Measurements from ENCODE around the gene OR2Z1.
A peak's percentile ranks its signal among the peaks of the same experiment; 100 is the strongest.

Gene OR2Z1

DNA sequence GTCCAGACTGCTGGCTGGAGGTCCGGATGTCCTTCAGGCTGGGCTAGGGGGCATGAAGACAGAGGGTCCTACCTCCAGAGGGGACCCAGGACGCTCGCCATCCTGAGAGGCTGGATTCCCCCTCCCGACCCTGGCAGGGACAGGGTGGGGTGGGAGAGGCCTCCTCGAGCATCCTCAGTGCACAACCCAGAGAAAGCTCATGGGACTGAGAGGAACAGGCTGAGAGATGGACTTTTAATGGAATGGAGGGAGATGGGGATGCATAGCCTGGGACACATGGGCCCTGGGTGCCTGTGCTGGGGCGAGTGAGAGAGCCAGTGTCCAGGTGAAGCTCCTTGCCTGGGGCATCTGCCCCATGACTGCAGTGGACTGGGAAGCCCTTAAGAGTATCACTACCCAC, 25.9 kb upstream of the OR2Z1 start:
- DNase-seq: no peak
- Histone ChIP-seq H3K9me3 (ENCODE audit: control extremely low read depth in 1 of 5, control insufficient read depth in 4 of 5, insufficient read depth in 2 of 5, low read depth in 1 of 5, low read length in 4 of 5) (no peaks in the 10 kb centered on the region), H3K36me3 (ENCODE audit: control insufficient read depth in 4 of 4, insufficient read depth in 4 of 4, low read length in 3 of 4) (no peaks in the 10 kb centered on the region), H3K27me3 (replicated peaks in 2 of 5; ENCODE audit: control insufficient read depth in 4 of 5, insufficient read depth in 5 of 5, low read length in 4 of 5) (peaks cover 0 to 3% (median 0%) of the 10 kb centered on the region in 5 experiments), H3K4me1 (ENCODE audit: control extremely low read depth in 1 of 4, control insufficient read depth in 4 of 4, insufficient read depth in 4 of 4, low read length in 3 of 4) (peaks cover 0 to 9% (median 2%) of the 10 kb centered on the region in 4 experiments), H3K27ac (ENCODE audit: insufficient read depth in 1 of 2, low read depth in 1 of 2, low read length in 2 of 2, poor library complexity in 1 of 2, severe bottlenecking in 2 of 2) (no peak overlapping the region), H3K4me3 (ENCODE audit: control insufficient read depth in 1 of 7, extremely low read depth in 1 of 7, insufficient read depth in 4 of 7, low read depth in 2 of 7, low read length in 6 of 7) (no peak overlapping the region)
- WGBS (ENCODE audit: insufficient coverage): 92% methylated on average over 5 of the region's 6 CpGs
- POLR2A ChIA-PET: interaction anchor here (0.5 kb wide), 1 partner anchor 24 kb away, joined by 3 read pairs; no protein-coding TSS in a partner anchor
- CTCF ChIA-PET: interaction anchor here (1.0 to 7.6 kb wide), 7 partner anchors 10 to 79 kb away, joined by 3 to 117 read pairs (median 4); no protein-coding TSS in a partner anchor

DNA sequence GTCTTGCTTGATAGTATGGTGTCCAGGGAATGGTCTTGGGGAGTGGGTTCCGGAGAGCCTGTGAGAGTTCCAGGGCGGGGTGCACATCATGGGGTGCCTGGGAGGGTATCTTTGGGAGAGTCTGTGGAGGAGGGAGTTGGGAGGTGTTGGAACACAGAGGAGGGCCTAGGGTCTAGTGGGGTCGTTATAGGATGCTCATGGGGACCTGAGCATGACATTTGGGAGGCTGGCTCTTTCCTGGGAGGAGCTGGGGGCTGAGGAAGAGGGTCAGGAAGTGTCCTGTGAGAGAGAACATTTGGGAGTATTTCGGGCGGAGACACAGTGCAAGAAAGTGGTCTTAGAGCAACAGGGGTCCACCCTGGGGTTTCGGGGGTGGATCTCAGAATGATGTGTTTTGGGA, 25.5 kb upstream of the OR2Z1 start:
- DNase-seq: no peak
- Histone ChIP-seq H3K4me1 (ENCODE audit: control extremely low read depth in 1 of 4, control insufficient read depth in 4 of 4, insufficient read depth in 4 of 4, low read length in 3 of 4) (peaks cover 0 to 11% (median 3%) of the 10 kb centered on the region in 4 experiments), H3K27me3 (replicated peaks in 2 of 5; ENCODE audit: control insufficient read depth in 4 of 5, insufficient read depth in 5 of 5, low read length in 4 of 5) (peaks cover 0 to 3% (median 0%) of the 10 kb centered on the region in 5 experiments), H3K9me3 (ENCODE audit: control extremely low read depth in 1 of 5, control insufficient read depth in 4 of 5, insufficient read depth in 2 of 5, low read depth in 1 of 5, low read length in 4 of 5) (no peaks in the 10 kb centered on the region), H3K36me3 (ENCODE audit: control insufficient read depth in 4 of 4, insufficient read depth in 4 of 4, low read length in 3 of 4) (no peaks in the 10 kb centered on the region), H3K27ac (ENCODE audit: insufficient read depth in 1 of 2, low read depth in 1 of 2, low read length in 2 of 2, poor library complexity in 1 of 2, severe bottlenecking in 2 of 2) (no peak overlapping the region), H3K4me3 (ENCODE audit: control insufficient read depth in 1 of 7, extremely low read depth in 1 of 7, insufficient read depth in 4 of 7, low read depth in 2 of 7, low read length in 6 of 7) (no peak overlapping the region)
- ChIA-PET POLR2A (interaction anchor here (0.5 kb wide), 1 partner anchor 25 kb away, joined by 3 read pairs; no protein-coding TSS in a partner anchor), CTCF (interaction anchor here (0.6 to 7.6 kb wide), 5 partner anchors 11 to 54 kb away, joined by 3 to 117 read pairs (median 4); no protein-coding TSS in a partner anchor)
- 87% methylated on average over 6 of the region's 6 CpGs for WGBS (ENCODE audit: insufficient coverage)

DNA sequence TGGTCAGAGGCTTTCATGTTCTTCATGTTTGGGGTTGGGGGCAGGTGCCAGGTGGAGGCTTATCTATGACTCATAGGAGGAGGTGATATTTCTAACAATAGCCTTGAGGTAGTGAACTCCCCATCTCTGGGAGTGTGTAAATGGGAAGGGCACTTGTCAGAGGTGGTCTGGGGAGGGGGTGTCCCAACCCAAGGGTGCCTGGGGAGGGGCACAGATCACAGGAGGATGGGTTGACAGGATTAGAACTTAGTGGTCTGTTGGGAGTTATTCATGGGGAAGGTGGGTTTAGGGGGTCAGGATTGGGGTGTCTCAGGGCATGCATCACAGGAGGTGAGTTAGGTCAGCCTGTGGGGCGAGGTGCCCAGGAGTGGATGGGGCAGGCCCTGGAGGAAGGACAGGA, 24.4 kb upstream of the OR2Z1 start:
- Histone ChIP-seq H3K9me3 (ENCODE audit: control extremely low read depth in 1 of 5, control insufficient read depth in 4 of 5, insufficient read depth in 2 of 5, low read depth in 1 of 5, low read length in 4 of 5) (no peaks in the 10 kb centered on the region), H3K27me3 (replicated peaks in 2 of 5; ENCODE audit: control insufficient read depth in 4 of 5, insufficient read depth in 5 of 5, low read length in 4 of 5) (peaks cover 0 to 3% (median 0%) of the 10 kb centered on the region in 5 experiments), H3K36me3 (ENCODE audit: control insufficient read depth in 4 of 4, insufficient read depth in 4 of 4, low read length in 3 of 4) (no peaks in the 10 kb centered on the region), H3K27ac (ENCODE audit: insufficient read depth in 1 of 2, low read depth in 1 of 2, low read length in 2 of 2, poor library complexity in 1 of 2, severe bottlenecking in 2 of 2) (no peak overlapping the region), H3K4me3 (ENCODE audit: control insufficient read depth in 1 of 7, extremely low read depth in 1 of 7, insufficient read depth in 4 of 7, low read depth in 2 of 7, low read length in 6 of 7) (no peak overlapping the region), H3K4me1 (ENCODE audit: control extremely low read depth in 1 of 4, control insufficient read depth in 4 of 4, insufficient read depth in 4 of 4, low read length in 3 of 4) (peaks cover 0 to 20% (median 14%) of the 10 kb centered on the region in 4 experiments)
- POLR2A ChIA-PET: no interaction called here
- CTCF ChIA-PET: interaction anchor here (1.2 to 1.8 kb wide), 2 partner anchors 43 to 46 kb away, joined by 4 to 5 read pairs; no protein-coding TSS in a partner anchor
- WGBS (ENCODE audit: insufficient coverage): 100% methylated on average over 1 of the region's 1 CpG
- DNase-seq: no peak

DNA sequence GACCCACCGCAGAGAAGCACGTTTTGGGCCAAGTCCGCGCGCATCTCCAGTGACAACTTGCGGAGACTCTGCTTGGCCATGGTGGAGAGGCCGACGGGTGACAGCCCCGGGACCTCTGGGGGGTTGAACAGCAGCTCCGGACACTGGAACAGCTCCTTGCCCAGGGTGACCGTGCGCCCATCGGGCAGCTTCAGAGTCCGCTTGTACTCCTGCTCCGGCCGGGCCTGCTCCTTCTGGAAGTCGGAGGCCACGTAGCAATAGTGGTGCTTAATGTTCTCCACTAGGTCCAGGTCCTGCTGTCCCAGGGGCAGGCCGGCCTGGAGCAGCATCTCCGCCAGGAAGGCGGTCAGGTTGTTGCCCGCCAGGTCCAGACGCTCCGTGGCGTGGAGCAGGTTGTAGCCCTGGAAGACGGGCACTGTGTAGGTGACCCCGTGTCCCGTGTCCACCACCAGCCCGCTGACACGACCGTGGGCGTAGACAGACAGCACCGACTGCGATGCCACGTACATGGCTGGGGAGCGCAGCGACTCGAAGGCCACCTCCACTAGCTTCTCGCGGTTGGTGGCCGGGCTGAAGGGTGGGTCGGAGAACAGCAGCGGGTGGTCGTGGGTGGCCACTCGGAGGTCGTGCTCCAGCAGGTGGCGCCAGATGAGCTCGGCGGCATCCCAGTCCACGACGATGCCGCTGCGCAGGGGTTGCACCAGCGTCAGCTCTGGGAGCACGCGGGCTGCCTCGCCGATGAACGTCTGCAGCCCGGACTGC, 23.6 kb upstream of the OR2Z1 start:
- peak in 2 of 3 donors; percentile 32 to 45 for DNase-seq
- ChIA-PET POLR2A (no interaction called here), CTCF (interaction anchor here (0.6 to 2.1 kb wide), 5 partner anchors 28 to 80 kb away, joined by 4 to 6 read pairs (median 4); no protein-coding TSS in a partner anchor)

DNA sequence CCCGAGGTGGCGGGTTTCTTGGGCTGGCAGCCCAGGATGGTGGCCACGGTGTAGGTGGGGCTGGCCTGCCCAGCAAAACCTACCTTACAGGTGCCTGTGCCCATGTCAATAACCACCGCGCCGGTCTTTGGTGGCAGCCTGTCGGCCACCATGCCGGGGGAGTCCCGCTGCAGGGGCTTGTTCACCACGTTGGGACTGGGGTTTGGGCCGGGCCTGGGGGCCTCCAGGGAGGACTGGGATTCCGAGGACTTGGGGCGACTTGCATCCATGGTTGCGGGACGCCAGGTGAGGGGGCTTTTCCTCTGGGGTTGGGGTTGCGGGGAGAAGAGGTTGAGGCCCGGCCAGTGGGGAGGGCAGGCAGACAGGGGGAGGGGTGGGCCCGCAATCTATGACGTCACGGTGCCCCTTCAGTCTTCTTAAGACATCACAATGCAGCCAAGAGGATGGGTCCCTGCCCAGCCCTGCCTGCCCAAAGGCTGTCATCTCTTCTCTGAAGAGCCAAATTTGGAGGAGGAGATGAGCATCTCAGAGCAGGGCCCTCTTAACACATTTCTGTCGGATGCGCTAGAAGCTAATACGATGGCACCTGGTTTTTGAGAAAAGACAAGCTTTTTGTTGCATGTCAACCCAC, 22.9 kb upstream of the OR2Z1 start, which contains the start of gene ACTL9:
TSS of gene ACTL9 (minus strand) at position 363 of the 631 bp plus-strand sequence. CDS start at position 269, 94 bp downstream.
- H3K27me3 ChIP-seq (replicated peaks in 2 of 5; ENCODE audit: control insufficient read depth in 4 of 5, insufficient read depth in 5 of 5, low read length in 4 of 5): peaks cover 0 to 3% (median 0%) of the 10 kb centered on the region in 5 experiments
- H3K9me3 ChIP-seq (ENCODE audit: control extremely low read depth in 1 of 5, control insufficient read depth in 4 of 5, insufficient read depth in 2 of 5, low read depth in 1 of 5, low read length in 4 of 5): no peaks in the 10 kb centered on the region
- H3K27ac ChIP-seq (ENCODE audit: insufficient read depth in 1 of 2, low read depth in 1 of 2, low read length in 2 of 2, poor library complexity in 1 of 2, severe bottlenecking in 2 of 2): no peak within 1 kb of the TSS
- CTCF ChIA-PET: interaction anchor here (0.6 to 2.1 kb wide), 5 partner anchors 23 to 81 kb away, joined by 3 to 6 read pairs (median 4); no protein-coding TSS in a partner anchor
- 70% methylated on average over 19 of the region's 23 CpGs for WGBS (ENCODE audit: insufficient coverage)
- H3K4me3 ChIP-seq (ENCODE audit: control insufficient read depth in 1 of 7, extremely low read depth in 1 of 7, insufficient read depth in 4 of 7, low read depth in 2 of 7, low read length in 6 of 7): no peak within 1 kb of the TSS
- POLR2A ChIA-PET: no interaction called here
- peaks cover 0 to 28% (median 26%) of the 10 kb centered on the region in 4 experiments for H3K4me1 ChIP-seq (ENCODE audit: control extremely low read depth in 1 of 4, control insufficient read depth in 4 of 4, insufficient read depth in 4 of 4, low read length in 3 of 4)
- no peaks in the 10 kb centered on the region for H3K36me3 ChIP-seq (ENCODE audit: control insufficient read depth in 4 of 4, insufficient read depth in 4 of 4, low read length in 3 of 4)
- DNase-seq: no peak

More for the DNA sequence above, 23.6 kb upstream of the OR2Z1 start:
- H3K27ac ChIP-seq (ENCODE audit: insufficient read depth in 1 of 2, low read depth in 1 of 2, low read length in 2 of 2, poor library complexity in 1 of 2, severe bottlenecking in 2 of 2): no peak overlapping the region
- no peaks in the 10 kb centered on the region for H3K9me3 ChIP-seq (ENCODE audit: control extremely low read depth in 1 of 5, control insufficient read depth in 4 of 5, insufficient read depth in 2 of 5, low read depth in 1 of 5, low read length in 4 of 5)
- H3K4me3 ChIP-seq (ENCODE audit: control insufficient read depth in 1 of 7, extremely low read depth in 1 of 7, insufficient read depth in 4 of 7, low read depth in 2 of 7, low read length in 6 of 7): no peak overlapping the region
- peaks cover 0 to 3% (median 0%) of the 10 kb centered on the region in 5 experiments for H3K27me3 ChIP-seq (replicated peaks in 2 of 5; ENCODE audit: control insufficient read depth in 4 of 5, insufficient read depth in 5 of 5, low read length in 4 of 5)
- peaks cover 0 to 23% (median 21%) of the 10 kb centered on the region in 4 experiments for H3K4me1 ChIP-seq (ENCODE audit: control extremely low read depth in 1 of 4, control insufficient read depth in 4 of 4, insufficient read depth in 4 of 4, low read length in 3 of 4)
- 73% methylated on average over 60 of the region's 60 CpGs for WGBS (ENCODE audit: insufficient coverage)
- H3K36me3 ChIP-seq (ENCODE audit: control insufficient read depth in 4 of 4, insufficient read depth in 4 of 4, low read length in 3 of 4): no peaks in the 10 kb centered on the region

DNA sequence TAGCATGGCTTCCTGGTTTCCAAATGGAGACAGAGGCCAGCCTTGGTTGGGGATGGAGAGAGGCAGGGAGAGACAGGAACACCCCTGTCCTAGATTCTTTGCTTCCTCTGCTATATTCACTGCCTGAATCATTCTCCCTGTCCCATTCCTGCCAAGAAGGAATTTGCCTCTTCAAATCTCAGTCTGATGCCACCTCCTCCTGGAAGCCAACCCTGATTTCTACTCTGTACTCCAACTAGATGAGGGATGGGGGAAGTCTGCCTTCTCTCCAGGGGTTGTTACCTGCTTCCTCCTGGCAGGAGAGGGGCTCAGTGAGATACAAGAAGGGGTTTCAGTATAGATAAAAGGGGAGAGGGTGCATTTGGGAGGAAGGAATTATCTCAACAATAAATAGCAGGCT, 21.5 kb upstream of the OR2Z1 start:
- CTCF ChIA-PET: interaction anchor here (1.3 kb wide), 1 partner anchor 24 kb away, joined by 3 read pairs; no protein-coding TSS in a partner anchor
- Histone ChIP-seq H3K36me3 (ENCODE audit: control insufficient read depth in 4 of 4, insufficient read depth in 4 of 4, low read length in 3 of 4) (no peaks in the 10 kb centered on the region), H3K4me1 (ENCODE audit: control extremely low read depth in 1 of 4, control insufficient read depth in 4 of 4, insufficient read depth in 4 of 4, low read length in 3 of 4) (peaks cover 0 to 41% (median 34%) of the 10 kb centered on the region in 4 experiments), H3K27ac (ENCODE audit: insufficient read depth in 1 of 2, low read depth in 1 of 2, low read length in 2 of 2, poor library complexity in 1 of 2, severe bottlenecking in 2 of 2) (no peak overlapping the region), H3K4me3 (ENCODE audit: control insufficient read depth in 1 of 7, extremely low read depth in 1 of 7, insufficient read depth in 4 of 7, low read depth in 2 of 7, low read length in 6 of 7) (no peak overlapping the region), H3K27me3 (replicated peaks in 2 of 5; ENCODE audit: control insufficient read depth in 4 of 5, insufficient read depth in 5 of 5, low read length in 4 of 5) (peaks cover 0 to 3% (median 0%) of the 10 kb centered on the region in 5 experiments), H3K9me3 (ENCODE audit: control extremely low read depth in 1 of 5, control insufficient read depth in 4 of 5, insufficient read depth in 2 of 5, low read depth in 1 of 5, low read length in 4 of 5) (no peaks in the 10 kb centered on the region)
- DNase-seq: no peak
- POLR2A ChIA-PET: no interaction called here

Measured in common myeloid progenitor, CD34-positive (primary cell).